Loucy (cell line): Measurements from ENCODE around the gene PGS1.

Source experiments
- H2AFZ ChIP-seq: fragments of 200-600 bp; sonication (generic); 2 replicates; pipeline ENCODE4 v1.6.0; 2016; ENCODE audit warnings: antibody characterized with exemption, mild to moderate bottlenecking, low read length, moderate library complexity
- H3F3A ChIP-seq: fragments of 200-600 bp; 2 replicates; pipeline ENCODE4 v1.6.0; 2016; ENCODE audit warnings: antibody characterized with exemption, low read depth, mild to moderate bottlenecking
- H3K27me3 ChIP-seq: fragments of 200-600 bp; sonication (generic); 2 replicates; pipeline ENCODE4 v1.6.1; 2014; ENCODE audit warnings: low read length, mild to moderate bottlenecking; ENCODE audit not compliant: insufficient read depth, poor library complexity, severe bottlenecking
- H3K36me3 ChIP-seq: fragments of 200-600 bp; sonication (generic); 2 replicates; pipeline ENCODE4 v1.6.1; 2016; ENCODE audit warnings: low read length; ENCODE audit not compliant: insufficient read depth
- H3K4me1 ChIP-seq: fragments of 200-600 bp; sonication (generic); 2 replicates; pipeline ENCODE4 v1.5.1; 2014; ENCODE audit warnings: low read length, mild to moderate bottlenecking; ENCODE audit not compliant: insufficient read depth, poor library complexity, severe bottlenecking
- H3K4me2 ChIP-seq: fragments of 200-600 bp; sonication (generic); 2 replicates; pipeline ENCODE4 v1.6.0; 2014; ENCODE audit warnings: antibody characterized with exemption, low read length, low read depth, mild to moderate bottlenecking; ENCODE audit not compliant: poor library complexity, severe bottlenecking
- H3K4me3 ChIP-seq: fragments of 200-600 bp; sonication (generic); 2 replicates; pipeline ENCODE4 v1.5.1; 2014; ENCODE audit warnings: low read length, mild to moderate bottlenecking, mixed read lengths; ENCODE audit not compliant: poor library complexity, severe bottlenecking
- H3K79me2 ChIP-seq: fragments of 200-600 bp; sonication (generic); 2 replicates; pipeline ENCODE4 v1.6.1; 2014; ENCODE audit warnings: low read length; ENCODE audit not compliant: insufficient read depth
- H3K9ac ChIP-seq: fragments of 200-600 bp; sonication (generic); 2 replicates; pipeline ENCODE4 v1.6.0; 2014; ENCODE audit warnings: mild to moderate bottlenecking, low read depth, low read length, moderate library complexity; ENCODE audit not compliant: poor library complexity, severe bottlenecking
- H3K9me2 ChIP-seq: fragments of 200-600 bp; sonication (generic); replicated peaks from 2 replicates; pipeline ENCODE4 v1.6.1; 2016; ENCODE audit warnings: low read depth, low read length, mixed read lengths
- H3K9me3 ChIP-seq: fragments of 200-600 bp; sonication (generic); 2 replicates; pipeline ENCODE4 v1.6.1; 2014; ENCODE audit warnings: mild to moderate bottlenecking, antibody characterized with exemption, low read length, low read depth; ENCODE audit not compliant: insufficient read depth
- H4K20me1 ChIP-seq: fragments of 200-600 bp; sonication (generic); 2 replicates; pipeline ENCODE4 v1.6.0; 2014; ENCODE audit warnings: antibody characterized with exemption, low read length, mild to moderate bottlenecking; ENCODE audit not compliant: insufficient read depth, poor library complexity, severe bottlenecking
- CTCF ChIP-seq: fragments of 200-600 bp; sonication (generic); conservative IDR thresholded peaks from 2 replicates; pipeline ENCODE4 v1.5.1; 2014; ENCODE audit warnings: mild to moderate bottlenecking, antibody characterized with exemption, low read length
- EZH2phosphoT487 ChIP-seq: fragments of 200-600 bp; IDR thresholded peaks from 2 replicates; pipeline ENCODE4 v1.6.1; 2018; ENCODE audit warnings: antibody characterized with exemption, mild to moderate bottlenecking, moderate library complexity, borderline replicate concordance

The PGS1 gene

GRCh38 chr17:78376161-78376560 is 2.3 kb upstream of the PGS1 start:
- H3K9me3 ChIP-seq = no peaks in the 10 kb centered on the region
- H3K36me3 ChIP-seq = no peaks in the 10 kb centered on the region
- H3K4me1 ChIP-seq = peaks cover 31% of the 10 kb centered on the region
- H3K9ac ChIP-seq = no peak overlapping the region
- H3K4me3 ChIP-seq = no peak overlapping the region
- H3K27me3 ChIP-seq = no peaks in the 10 kb centered on the region
- H3K9me2 ChIP-seq = no peaks in the 10 kb centered on the region
- H2AFZ ChIP-seq = no peak overlapping the region
- H3K4me2 ChIP-seq = no peak overlapping the region
- no peak for TF ChIP-seq CTCF
- TF ChIP-seq EZH2phosphoT487 = no peak
- H3K79me2 ChIP-seq = peaks cover 33% of the 10 kb centered on the region
- H4K20me1 ChIP-seq = peaks cover 7% of the 10 kb centered on the region
- peaks cover 7% of the 10 kb centered on the region for H3F3A ChIP-seq

GRCh38 chr17:78377858-78378224 is 608 bp upstream of the PGS1 start:
- TF ChIP-seq EZH2phosphoT487 = no peak
- no peak for TF ChIP-seq CTCF
- H3F3A ChIP-seq = peaks cover 18% of the 10 kb centered on the region
- H3K9me2 ChIP-seq = no peaks in the 10 kb centered on the region
- H3K4me3 ChIP-seq = peak overlapping the region; percentile 95
- peaks cover 43% of the 10 kb centered on the region for H3K79me2 ChIP-seq
- no peaks in the 10 kb centered on the region for H3K9me3 ChIP-seq
- peak overlapping the region; percentile 99 for H3K4me2 ChIP-seq
- no peaks in the 10 kb centered on the region for H3K27me3 ChIP-seq
- peak overlapping the region; percentile 87 for H3K9ac ChIP-seq
- H4K20me1 ChIP-seq = peaks cover 12% of the 10 kb centered on the region
- no peaks in the 10 kb centered on the region for H3K36me3 ChIP-seq
- H2AFZ ChIP-seq = peak overlapping the region; percentile 100
- H3K4me1 ChIP-seq = peaks cover 41% of the 10 kb centered on the region

- Histone ChIP-seq H3K9me2 (no peaks in the 10 kb centered on the region), H3K9ac (peak overlapping the region; percentile 87), H4K20me1 (peaks cover 18% of the 10 kb centered on the region), H3K4me1 (peaks cover 53% of the 10 kb centered on the region), H3K4me3 (peak overlapping the region; percentile 95), H2AFZ (0 out of 2 replicates have a peak overlapping the region, but pooled peaks have one; percentile 100), H3K9me3 (no peaks in the 10 kb centered on the region), H3F3A (peaks cover 21% of the 10 kb centered on the region), H3K27me3 (no peaks in the 10 kb centered on the region), H3K79me2 (peaks cover 55% of the 10 kb centered on the region), H3K4me2 (peak overlapping the region; percentile 99), H3K36me3 (no peaks in the 10 kb centered on the region)
- TF ChIP-seq EZH2phosphoT487 (no peak), CTCF (no peak)
Measured at GRCh38 chr17:78379131-78379491, 662 bp downstream of the PGS1 start.
